PFSK-1 (cell line): ENCODE measurements around the gene UCK1.

Experiments
- FOXP2 ChIP-seq: optimal IDR thresholded peaks from 2 replicates; pipeline ENCODE3; 2011; ENCODE audit warnings: borderline replicate concordance, control low read depth, inconsistent platforms; ENCODE audit not compliant: insufficient read depth; ENCODE audit errors: extremely low read length, extremely low read depth
- POLR2AphosphoS5 ChIP-seq: IDR thresholded peaks from 2 replicates; pipeline ENCODE4 v1.6.1; 2012; ENCODE audit warnings: low read depth, mild to moderate bottlenecking, control low read depth, low read length, moderate library complexity
- REST ChIP-seq, 2 experiments: IDR thresholded peaks; 2 replicates each; pipeline versions ENCODE4 v1.6.1 to v1.8.0; 2011 to 2012; ENCODE audit warnings: low read depth in 2 of 2, low read length in 2 of 2, control low read depth in 1 of 2, inconsistent platforms in 1 of 2, mild to moderate bottlenecking in 1 of 2, moderate library complexity in 1 of 2; ENCODE audit not compliant: insufficient read depth in 1 of 2
- SIN3A ChIP-seq: IDR thresholded peaks from 2 replicates; pipeline ENCODE4 v1.6.1; 2012; ENCODE audit warnings: mild to moderate bottlenecking, low read length, moderate library complexity, borderline replicate concordance; ENCODE audit not compliant: insufficient read depth
- TAF1 ChIP-seq: IDR thresholded peaks from 2 replicates; pipeline ENCODE4 v1.6.1; 2012; ENCODE audit warnings: low read length, control low read depth, borderline replicate concordance; ENCODE audit not compliant: insufficient read depth

UCK1 gene

GRCh38 chr9:131475956-131476776 is 54.9 kb downstream of the UCK1 start:
- TF ChIP-seq REST (IDR thresholded peaks at IDR 0.05; ENCODE audit: insufficient read depth in 1 of 2, low read depth in 2 of 2, low read length in 2 of 2) (no peak), FOXP2 (no peak), POLR2AphosphoS5 (no peak), TAF1 (no peak), SIN3A (no peak)

DNA sequence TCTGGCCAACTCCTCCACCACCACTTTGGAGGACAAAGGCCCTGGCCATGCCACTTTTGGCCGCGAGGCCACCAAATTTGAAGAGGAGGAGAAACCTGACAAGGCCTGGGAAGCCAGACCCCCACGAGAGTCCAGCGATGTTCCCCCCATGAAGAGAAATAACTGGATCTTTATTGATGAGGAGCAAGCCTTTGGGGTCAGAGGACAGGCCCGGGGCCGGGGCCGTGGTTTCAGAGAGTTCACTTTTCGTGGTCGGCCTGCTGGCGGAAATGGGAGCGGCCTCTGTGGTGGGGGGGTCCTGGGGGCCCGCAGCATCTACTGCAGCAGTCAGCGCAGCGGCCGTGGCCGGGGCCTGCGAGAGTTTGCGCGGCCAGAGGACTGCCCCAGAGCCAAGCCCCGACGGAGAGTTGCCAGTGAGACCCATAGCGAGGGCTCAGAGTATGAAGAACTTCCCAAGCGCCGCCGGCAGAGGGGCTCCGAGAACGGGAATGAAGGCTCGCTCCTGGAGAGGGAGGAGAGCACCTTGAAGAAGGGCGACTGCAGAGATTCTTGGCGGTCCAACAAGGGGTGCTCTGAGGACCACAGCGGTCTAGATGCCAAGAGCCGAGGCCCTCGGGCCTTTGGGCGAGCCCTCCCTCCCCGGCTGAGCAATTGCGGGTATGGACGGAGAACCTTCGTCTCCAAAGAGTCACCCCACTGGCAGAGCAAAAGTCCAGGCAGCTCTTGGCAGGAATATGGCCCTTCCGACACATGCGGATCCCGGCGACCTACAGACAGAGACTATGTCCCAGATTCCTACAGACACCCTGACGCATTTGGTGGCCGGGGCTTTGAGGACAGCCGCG is 55.7 kb downstream of the UCK1 start:
- TF ChIP-seq SIN3A = no peak
- no peak for TF ChIP-seq TAF1
- no peak for TF ChIP-seq POLR2AphosphoS5
- TF ChIP-seq FOXP2 = no peak
- TF ChIP-seq REST (IDR thresholded peaks at IDR 0.05; ENCODE audit: insufficient read depth in 1 of 2, low read depth in 2 of 2, low read length in 2 of 2) = no peak

DNA sequence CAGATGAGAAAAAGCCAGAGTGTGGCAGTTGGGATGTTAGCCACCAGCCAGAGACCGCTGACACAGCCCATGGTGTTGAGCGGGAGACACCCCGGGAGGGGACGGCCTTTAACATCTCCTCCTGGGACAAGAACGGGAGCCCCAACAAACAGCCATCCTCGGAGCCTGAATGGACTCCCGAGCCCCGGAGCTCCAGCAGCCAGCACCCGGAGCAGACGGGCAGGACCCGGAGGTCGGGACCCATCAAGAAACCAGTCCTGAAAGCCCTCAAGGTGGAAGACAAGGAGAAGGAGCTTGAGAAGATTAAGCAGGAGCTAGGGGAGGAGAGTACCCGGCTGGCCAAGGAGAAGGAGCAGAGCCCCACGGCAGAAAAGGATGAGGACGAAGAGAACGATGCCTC is 56.4 kb downstream of the UCK1 start:
- no peak for TF ChIP-seq POLR2AphosphoS5
- no peak for TF ChIP-seq TAF1
- TF ChIP-seq REST (IDR thresholded peaks at IDR 0.05; ENCODE audit: insufficient read depth in 1 of 2, low read depth in 2 of 2, low read length in 2 of 2) = no peak
- no peak for TF ChIP-seq SIN3A
- no peak for TF ChIP-seq FOXP2

- TF ChIP-seq POLR2AphosphoS5 = no peak
- no peak for TF ChIP-seq REST (IDR thresholded peaks at IDR 0.05; ENCODE audit: insufficient read depth in 1 of 2, low read depth in 2 of 2, low read length in 2 of 2)
- no peak for TF ChIP-seq SIN3A
- TF ChIP-seq FOXP2 = no peak
- TF ChIP-seq TAF1 = no peak
Observed at GRCh38 chr9:131473891-131474290, 57.2 kb downstream of the UCK1 start.
